ENCODE measurements around the gene PGAP6.
"Not testable (repeated sequence)": the region's sequence is repeated elsewhere in the genome, so short reads cannot be mapped to it uniquely, and the experiment has no call there.

Gene PGAP6

DNA sequence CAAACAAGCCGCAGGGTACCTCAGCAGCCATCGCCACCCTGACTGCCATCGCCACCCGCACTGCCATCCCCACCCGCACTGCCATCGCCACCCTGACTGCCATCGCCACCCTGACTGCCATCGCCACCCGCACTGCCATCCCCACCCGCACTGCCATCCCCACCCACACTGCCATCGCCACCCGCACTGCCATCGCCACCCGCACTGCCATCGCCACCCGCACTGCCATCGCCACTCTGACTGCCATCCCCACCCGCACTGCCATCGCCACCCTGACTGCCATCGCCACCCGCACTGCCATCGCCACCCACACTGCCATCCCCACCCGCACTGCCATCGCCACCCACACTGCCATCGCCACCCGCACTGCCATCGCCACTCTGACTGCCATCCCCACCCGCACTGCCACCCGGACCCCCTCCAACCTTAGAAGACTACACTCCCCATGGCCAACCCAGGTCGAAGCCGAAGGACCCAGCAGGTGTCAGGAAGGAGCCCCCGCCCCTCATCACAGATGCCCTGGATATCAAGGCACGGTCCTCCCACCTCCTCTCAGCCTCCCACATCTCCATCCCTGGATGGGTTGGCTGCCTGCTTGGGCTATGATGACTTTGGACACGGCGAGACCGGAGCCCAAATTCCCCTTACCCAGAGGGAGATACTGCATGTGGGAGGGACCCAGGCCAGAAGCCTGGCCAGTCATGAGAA is 3.5 kb downstream of the PGAP6 start:
- peaks cover 22 to 38% of the 10 kb centered on the region in 2 donors for H3K36me3 ChIP-seq (ENCODE audit: control insufficient read depth in 2 of 2, insufficient read depth in 2 of 2, low read length in 2 of 2)
- not testable (repeated sequence) for H3K27ac ChIP-seq (ENCODE audit: low read depth in 2 of 2, low read length in 2 of 2); H3K27me3 ChIP-seq (ENCODE audit: control insufficient read depth in 2 of 2, insufficient read depth in 2 of 2, low read length in 2 of 2); H3K9ac ChIP-seq (ENCODE audit: low read depth in 1 of 2, low read length in 2 of 2); H3K4me3 ChIP-seq (ENCODE audit: low read length in 2 of 2); H3K9me3 ChIP-seq (ENCODE audit: control insufficient read depth in 2 of 2, low read length in 2 of 2)
- peaks cover 21 to 30% of the 10 kb centered on the region in 2 donors for H3K4me1 ChIP-seq (ENCODE audit: control insufficient read depth in 2 of 2, insufficient read depth in 2 of 2, low read length in 2 of 2)

- Histone ChIP-seq H3K27me3 (ENCODE audit: control insufficient read depth in 2 of 2, insufficient read depth in 2 of 2, low read length in 2 of 2) (no peaks in the 10 kb centered on the region), H3K36me3 (ENCODE audit: control insufficient read depth in 2 of 2, insufficient read depth in 2 of 2, low read length in 2 of 2) (peaks cover 25 to 46% of the 10 kb centered on the region in 2 donors), H3K27ac (ENCODE audit: low read depth in 2 of 2, low read length in 2 of 2) (no peak overlapping the region), H3K9ac (ENCODE audit: low read depth in 1 of 2, low read length in 2 of 2) (no peak overlapping the region), H3K4me1 (ENCODE audit: control insufficient read depth in 2 of 2, insufficient read depth in 2 of 2, low read length in 2 of 2) (peaks cover 17 to 24% of the 10 kb centered on the region in 2 donors), H3K9me3 (ENCODE audit: control insufficient read depth in 2 of 2, low read length in 2 of 2) (no peaks in the 10 kb centered on the region), H3K4me3 (ENCODE audit: low read length in 2 of 2) (no peak overlapping the region)
Measured at GRCh38 chr16:377419-377951, 4.3 kb downstream of the PGAP6 start.

DNA sequence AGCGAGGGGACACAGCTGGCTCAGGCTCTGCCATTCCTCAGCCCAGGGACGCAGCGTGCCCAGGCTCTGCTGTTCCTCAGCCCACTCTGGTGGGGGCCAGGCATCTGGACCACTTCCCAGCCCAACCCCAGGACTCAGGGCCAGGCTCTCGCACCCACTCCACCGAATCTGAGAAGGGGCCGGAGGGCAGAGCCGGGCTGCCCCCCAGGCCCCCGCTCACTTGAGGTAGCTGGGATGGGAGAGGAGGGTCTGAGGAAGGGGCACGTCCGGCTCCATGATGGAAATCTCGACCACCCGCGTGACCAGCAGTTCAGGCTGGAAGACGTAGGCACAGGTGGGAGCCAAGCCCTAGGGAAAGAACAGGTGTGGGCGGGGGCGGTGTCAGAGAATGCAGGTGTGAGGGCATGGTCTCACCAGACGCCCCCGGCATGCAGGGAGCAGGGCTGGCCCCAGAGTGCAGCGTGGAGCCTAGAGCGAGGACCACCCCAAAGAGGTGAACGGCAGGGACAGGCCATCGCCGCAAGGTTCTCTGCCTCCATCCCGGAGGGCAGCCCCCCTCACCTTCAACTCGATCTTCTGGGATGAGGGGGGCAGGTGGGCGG is 4.9 kb downstream of the PGAP6 start:
- no peak overlapping the region for H3K4me3 ChIP-seq (ENCODE audit: low read length in 2 of 2)
- no peak overlapping the region for H3K27ac ChIP-seq (ENCODE audit: low read depth in 2 of 2, low read length in 2 of 2)
- H3K9me3 ChIP-seq (ENCODE audit: control insufficient read depth in 2 of 2, low read length in 2 of 2), result no peaks in the 10 kb centered on the region
- H3K9ac ChIP-seq (ENCODE audit: low read depth in 1 of 2, low read length in 2 of 2), result no peak overlapping the region
- H3K36me3 ChIP-seq (ENCODE audit: control insufficient read depth in 2 of 2, insufficient read depth in 2 of 2, low read length in 2 of 2), result peaks cover 28 to 47% of the 10 kb centered on the region in 2 donors
- no peaks in the 10 kb centered on the region for H3K27me3 ChIP-seq (ENCODE audit: control insufficient read depth in 2 of 2, insufficient read depth in 2 of 2, low read length in 2 of 2)
- H3K4me1 ChIP-seq (ENCODE audit: control insufficient read depth in 2 of 2, insufficient read depth in 2 of 2, low read length in 2 of 2), result peaks cover 17 to 22% of the 10 kb centered on the region in 2 donors

- Histone ChIP-seq H3K27ac (ENCODE audit: low read depth in 2 of 2, low read length in 2 of 2) (no peak overlapping the region), H3K4me3 (ENCODE audit: low read length in 2 of 2) (no peak overlapping the region), H3K9me3 (ENCODE audit: control insufficient read depth in 2 of 2, low read length in 2 of 2) (no peaks in the 10 kb centered on the region), H3K9ac (ENCODE audit: low read depth in 1 of 2, low read length in 2 of 2) (no peak overlapping the region), H3K4me1 (ENCODE audit: control insufficient read depth in 2 of 2, insufficient read depth in 2 of 2, low read length in 2 of 2) (peaks cover 17 to 22% of the 10 kb centered on the region in 2 donors), H3K27me3 (ENCODE audit: control insufficient read depth in 2 of 2, insufficient read depth in 2 of 2, low read length in 2 of 2) (no peaks in the 10 kb centered on the region), H3K36me3 (ENCODE audit: control insufficient read depth in 2 of 2, insufficient read depth in 2 of 2, low read length in 2 of 2) (peaks cover 32 to 50% of the 10 kb centered on the region in 2 donors)
Measured at GRCh38 chr16:375927-376816, 5.6 kb downstream of the PGAP6 start.

- no peak overlapping the region for H3K4me3 ChIP-seq (ENCODE audit: low read length in 2 of 2)
- peaks cover 32 to 50% of the 10 kb centered on the region in 2 donors for H3K36me3 ChIP-seq (ENCODE audit: control insufficient read depth in 2 of 2, insufficient read depth in 2 of 2, low read length in 2 of 2)
- no peak overlapping the region for H3K9ac ChIP-seq (ENCODE audit: low read depth in 1 of 2, low read length in 2 of 2)
- H3K4me1 ChIP-seq (ENCODE audit: control insufficient read depth in 2 of 2, insufficient read depth in 2 of 2, low read length in 2 of 2), result peaks cover 16 to 21% of the 10 kb centered on the region in 2 donors
- H3K9me3 ChIP-seq (ENCODE audit: control insufficient read depth in 2 of 2, low read length in 2 of 2), result no peaks in the 10 kb centered on the region
- H3K27ac ChIP-seq (ENCODE audit: low read depth in 2 of 2, low read length in 2 of 2), result no peak overlapping the region
- H3K27me3 ChIP-seq (ENCODE audit: control insufficient read depth in 2 of 2, insufficient read depth in 2 of 2, low read length in 2 of 2), result no peaks in the 10 kb centered on the region
Measured at GRCh38 chr16:375212-375611, 6.6 kb downstream of the PGAP6 start.

GRCh38 chr16:374616-374926 is 7.2 kb downstream of the PGAP6 start:
- Histone ChIP-seq H3K4me1 (ENCODE audit: control insufficient read depth in 2 of 2, insufficient read depth in 2 of 2, low read length in 2 of 2) (peaks cover 14 to 15% of the 10 kb centered on the region in 2 donors), H3K9me3 (ENCODE audit: control insufficient read depth in 2 of 2, low read length in 2 of 2) (no peaks in the 10 kb centered on the region), H3K27ac (ENCODE audit: low read depth in 2 of 2, low read length in 2 of 2) (no peak overlapping the region), H3K27me3 (ENCODE audit: control insufficient read depth in 2 of 2, insufficient read depth in 2 of 2, low read length in 2 of 2) (no peaks in the 10 kb centered on the region), H3K4me3 (ENCODE audit: low read length in 2 of 2) (no peak overlapping the region), H3K9ac (ENCODE audit: low read depth in 1 of 2, low read length in 2 of 2) (no peak overlapping the region), H3K36me3 (ENCODE audit: control insufficient read depth in 2 of 2, insufficient read depth in 2 of 2, low read length in 2 of 2) (peaks cover 32 to 50% of the 10 kb centered on the region in 2 donors)

GRCh38 chr16:373848-374615 is 7.7 kb downstream of the PGAP6 start:
- H3K9ac ChIP-seq (ENCODE audit: low read depth in 1 of 2, low read length in 2 of 2), result no peak overlapping the region
- no peak overlapping the region for H3K27ac ChIP-seq (ENCODE audit: low read depth in 2 of 2, low read length in 2 of 2)
- H3K36me3 ChIP-seq (ENCODE audit: control insufficient read depth in 2 of 2, insufficient read depth in 2 of 2, low read length in 2 of 2), result peaks cover 32 to 50% of the 10 kb centered on the region in 2 donors
- H3K4me1 ChIP-seq (ENCODE audit: control insufficient read depth in 2 of 2, insufficient read depth in 2 of 2, low read length in 2 of 2), result peaks cover 10 to 11% of the 10 kb centered on the region in 2 donors
- no peaks in the 10 kb centered on the region for H3K9me3 ChIP-seq (ENCODE audit: control insufficient read depth in 2 of 2, low read length in 2 of 2)
- H3K27me3 ChIP-seq (ENCODE audit: control insufficient read depth in 2 of 2, insufficient read depth in 2 of 2, low read length in 2 of 2), result no peaks in the 10 kb centered on the region
- no peak overlapping the region for H3K4me3 ChIP-seq (ENCODE audit: low read length in 2 of 2)

DNA sequence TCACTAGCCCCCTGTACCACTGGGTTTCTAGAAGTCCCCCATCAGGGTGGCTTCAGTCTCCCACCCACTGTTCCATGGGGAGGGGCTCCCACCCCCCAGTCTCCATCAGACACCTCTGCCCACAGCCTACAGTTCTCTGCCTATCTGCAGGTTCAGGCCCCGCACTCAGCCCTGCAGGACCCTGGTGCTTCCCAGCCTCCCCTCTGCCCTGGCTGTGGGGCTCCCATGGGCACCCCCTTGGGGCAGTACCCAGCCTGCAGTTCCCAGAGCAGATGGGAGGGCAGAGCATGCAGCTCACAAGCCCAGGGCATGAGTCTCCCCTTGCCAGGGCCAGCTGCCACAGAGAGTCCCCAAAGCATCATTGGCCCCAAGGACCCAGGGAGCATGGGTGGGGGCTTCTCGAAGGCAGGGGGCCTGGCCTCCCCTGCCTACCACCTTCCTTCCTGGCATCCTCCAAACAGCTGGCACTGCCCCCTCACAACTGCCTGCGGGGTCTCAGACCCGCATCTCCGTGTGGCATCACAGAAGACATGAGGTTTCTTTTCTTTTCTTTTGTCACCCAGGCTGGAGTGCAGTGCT is 8.7 kb downstream of the PGAP6 start:
- H3K9me3 ChIP-seq (ENCODE audit: control insufficient read depth in 2 of 2, low read length in 2 of 2), result no peaks in the 10 kb centered on the region
- H3K27me3 ChIP-seq (ENCODE audit: control insufficient read depth in 2 of 2, insufficient read depth in 2 of 2, low read length in 2 of 2), result no peaks in the 10 kb centered on the region
- no peak overlapping the region for H3K27ac ChIP-seq (ENCODE audit: low read depth in 2 of 2, low read length in 2 of 2)
- H3K36me3 ChIP-seq (ENCODE audit: control insufficient read depth in 2 of 2, insufficient read depth in 2 of 2, low read length in 2 of 2), result peaks cover 39 to 51% of the 10 kb centered on the region in 2 donors
- H3K4me3 ChIP-seq (ENCODE audit: low read length in 2 of 2), result no peak overlapping the region
- peaks cover 5 to 6% of the 10 kb centered on the region in 2 donors for H3K4me1 ChIP-seq (ENCODE audit: control insufficient read depth in 2 of 2, insufficient read depth in 2 of 2, low read length in 2 of 2)
- H3K9ac ChIP-seq (ENCODE audit: low read depth in 1 of 2, low read length in 2 of 2), result no peak overlapping the region

DNA sequence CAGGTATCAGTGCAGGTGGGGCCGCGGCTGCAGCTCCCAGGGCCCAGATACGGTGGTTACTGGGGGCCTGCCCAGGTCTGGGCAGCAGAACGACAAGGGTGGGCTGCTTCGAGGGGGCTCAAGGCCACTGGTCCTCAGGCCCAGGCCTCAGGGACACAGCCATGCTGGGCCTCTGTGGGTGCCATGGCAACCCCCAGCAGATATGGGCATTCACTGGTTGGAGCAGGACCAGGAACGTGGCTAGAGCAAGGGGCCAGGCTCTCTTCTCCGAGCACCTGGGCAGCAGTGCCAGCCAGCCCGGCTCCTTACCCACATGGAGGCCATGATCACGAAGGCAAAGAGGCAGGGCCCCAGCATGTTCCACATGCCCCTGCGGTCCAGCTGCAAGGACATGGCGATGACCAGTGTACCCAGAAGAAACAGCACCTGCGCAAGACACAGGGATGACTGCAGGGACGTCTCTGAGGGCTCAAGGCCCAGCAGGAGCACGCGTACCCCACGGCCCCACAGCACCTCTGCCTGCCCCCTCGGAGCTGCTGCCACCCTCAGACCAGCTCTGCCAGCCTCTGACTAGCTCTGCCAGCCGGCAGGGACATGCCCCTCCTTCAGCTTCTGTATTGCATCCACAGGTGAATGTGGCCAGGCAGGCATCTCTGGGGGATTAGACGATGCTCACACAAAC is 9.3 kb downstream of the PGAP6 start:
- peaks cover 5 to 6% of the 10 kb centered on the region in 2 donors for H3K4me1 ChIP-seq (ENCODE audit: control insufficient read depth in 2 of 2, insufficient read depth in 2 of 2, low read length in 2 of 2)
- H3K9me3 ChIP-seq (ENCODE audit: control insufficient read depth in 2 of 2, low read length in 2 of 2), result no peaks in the 10 kb centered on the region
- no peak overlapping the region for H3K4me3 ChIP-seq (ENCODE audit: low read length in 2 of 2)
- no peak overlapping the region for H3K9ac ChIP-seq (ENCODE audit: low read depth in 1 of 2, low read length in 2 of 2)
- H3K27me3 ChIP-seq (ENCODE audit: control insufficient read depth in 2 of 2, insufficient read depth in 2 of 2, low read length in 2 of 2), result no peaks in the 10 kb centered on the region
- peaks cover 45 to 52% of the 10 kb centered on the region in 2 donors for H3K36me3 ChIP-seq (ENCODE audit: control insufficient read depth in 2 of 2, insufficient read depth in 2 of 2, low read length in 2 of 2)
- H3K27ac ChIP-seq (ENCODE audit: low read depth in 2 of 2, low read length in 2 of 2), result no peak overlapping the region
